HG03575 (cell line): Measurements from ENCODE around the gene SMOC1.

Source experiments
- ATAC-seq: cut with Tn5 transposase; IDR thresholded peaks from one replicate; pipeline ENCODE4 v1.9.1; 2021; ENCODE audit not compliant: unreplicated experiment, insufficient number of reproducible peaks, low FRiP score; ENCODE audit errors: extremely low read depth

SMOC1 gene

GRCh38 chr14:70018713-70019211, 139.5 kb downstream of the SMOC1 start:
- ATAC-seq: no peak

GRCh38 chr14:70019695-70020094, 140.5 kb downstream of the SMOC1 start:
- no peak for ATAC-seq

- ATAC-seq: no peak
Measured at GRCh38 chr14:70020352-70021170, 141.3 kb downstream of the SMOC1 start.

- ATAC-seq: no peak
Measured at GRCh38 chr14:70021548-70022220, 142.5 kb downstream of the SMOC1 start.

GRCh38 chr14:70022771-70023445, 143.7 kb downstream of the SMOC1 start:
- ATAC-seq: no peak

- ATAC-seq: no peak
Measured at GRCh38 chr14:70023871-70024270, 144.7 kb downstream of the SMOC1 start.

- no peak for ATAC-seq
Measured at GRCh38 chr14:70027785-70028428, 148.7 kb downstream of the SMOC1 start.

- no peak for ATAC-seq
Measured at GRCh38 chr14:70029296-70030132, 150.3 kb downstream of the SMOC1 start.

GRCh38 chr14:70032016-70032415, 152.8 kb downstream of the SMOC1 start:
- ATAC-seq: no peak

GRCh38 chr14:70032447-70032846, 153.2 kb downstream of the SMOC1 start:
- ATAC-seq: no peak

GRCh38 chr14:70033116-70033515, 153.9 kb downstream of the SMOC1 start:
- ATAC-seq: no peak

GRCh38 chr14:70033561-70033960, 154.3 kb downstream of the SMOC1 start:
- ATAC-seq: no peak

GRCh38 chr14:70034257-70034656, 155.0 kb downstream of the SMOC1 start:
- no peak for ATAC-seq

- no peak for ATAC-seq
Measured at GRCh38 chr14:70036665-70037064, 157.4 kb downstream of the SMOC1 start.

GRCh38 chr14:70043001-70043400, 163.8 kb downstream of the SMOC1 start:
- ATAC-seq: no peak

GRCh38 chr14:70045310-70045709, 166.1 kb downstream of the SMOC1 start:
- no peak for ATAC-seq

- no peak for ATAC-seq
Measured at GRCh38 chr14:70045844-70046535, 166.8 kb downstream of the SMOC1 start.
